Tibial nerve (tissue), 4 donors: ENCODE data around the gene FAM227B. TPM values are rescaled to one million over a fixed set of nuclear protein-coding genes. Genes with fewer than 3 reads are reported as not detected.

ENCODE experiments used
- DNase-seq, 2 donors: peaks; one replicate each; pipeline ENCODE4 v3.0.0-alpha.2; 2019; ENCODE audit warnings: low spot score in 2 of 2
- H3K27ac ChIP-seq, 4 donors: fragments of 200-600 bp; sonication (generic) in 3 of 4; one replicate each; pipeline ENCODE4 v1.5.1; 2017 to 2019; ENCODE audit warnings: mild to moderate bottlenecking in 1 of 4
- H3K27me3 ChIP-seq, 2 donors: fragments of 200-600 bp; sonication (generic) in 1 of 2; one replicate each; pipeline versions ENCODE4 v1.5.1 to v1.6.0; 2017 to 2019
- H3K36me3 ChIP-seq, 3 donors: fragments of 200-600 bp; sonication (generic); one replicate each; pipeline ENCODE4 v1.5.1; 2018 to 2019
- H3K4me1 ChIP-seq, 4 donors: fragments of 200-600 bp; sonication (generic) in 3 of 4; one replicate each; pipeline ENCODE4 v1.5.1; 2017 to 2019
- H3K4me3 ChIP-seq, 4 donors: fragments of 200-600 bp; sonication (generic) in 3 of 4; one replicate each; pipeline ENCODE4 v1.5.1; 2017 to 2019; ENCODE audit warnings: mild to moderate bottlenecking in 1 of 4, moderate library complexity in 1 of 4
- H3K9me3 ChIP-seq, 4 donors: fragments of 200-600 bp; sonication (generic) in 3 of 4; one replicate each; pipeline ENCODE4 v1.5.1; 2017 to 2019
- EP300 ChIP-seq, 2 donors: sonication (generic); formaldehyde crosslinking; IDR thresholded peaks; one replicate each; pipeline ENCODE4 v1.6.1; 2017; ENCODE audit warnings: antibody characterized with exemption in 2 of 2, mild to moderate bottlenecking in 1 of 2
- POLR2A ChIP-seq, 2 donors: fragments of 450-650 bp; IDR thresholded peaks; one replicate each; pipeline ENCODE4 v1.6.1; 2017; ENCODE audit warnings: antibody characterized with exemption in 2 of 2, mild to moderate bottlenecking in 2 of 2, moderate library complexity in 2 of 2
- WGBS, 2 donors: methylation state at CpG; one replicate each; pipeline ENCODE4 v1.1.5; 2018; 5-methylcytosine and 5-hydroxymethylcytosine counted together
- total RNA-seq, 4 donors: library from RNA; depleted of rRNA; stranded (reverse); fragments of >200 nt; gene quantifications; one replicate each; pipeline ENCODE4 v1.1.0, GENCODE V29; 2016
- TF ChIP-seq, protein P1 (sequence below), 5 experiments: fragments of 200-600 bp in 3 of 5; fragments of 450-650 bp in 2 of 5; sonication (generic) in 3 of 5; IDR thresholded peaks; one replicate each; pipeline ENCODE4 v1.5.1; 2016 to 2019; ENCODE audit warnings: antibody characterized with exemption in 5 of 5, mild to moderate bottlenecking in 3 of 5, moderate library complexity in 2 of 5

The FAM227B gene
- total RNA-seq, 4 donors from 2014 or later: 2.1 to 14.2 (median 7.7) TPM

DNA sequence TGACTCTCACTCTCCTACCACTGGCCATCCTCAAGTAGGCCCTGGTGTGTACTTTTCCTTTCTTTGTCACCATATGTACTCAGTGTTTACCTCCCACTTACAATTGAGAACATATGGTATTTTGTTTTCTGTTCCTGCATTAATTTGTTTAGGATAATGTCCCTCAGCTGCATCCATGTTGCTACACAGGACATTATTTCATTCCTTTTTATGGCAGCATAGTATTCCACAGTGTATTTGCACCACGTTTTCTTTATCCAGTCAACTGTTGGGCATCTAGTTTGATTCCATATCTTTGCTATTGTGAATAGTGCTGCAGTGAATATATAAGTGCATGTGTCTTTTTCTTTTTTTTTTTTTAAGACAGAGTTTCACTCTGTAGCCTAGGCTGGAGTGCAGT lies 324.4 kb downstream of the FAM227B start:
- WGBS, 2 donors: 97 to 100% methylated on average over 1 of the region's 1 CpG
- H3K36me3 ChIP-seq: peaks cover 0 to 60% (median 0%) of the 10 kb centered on the region in 3 donors

DNA sequence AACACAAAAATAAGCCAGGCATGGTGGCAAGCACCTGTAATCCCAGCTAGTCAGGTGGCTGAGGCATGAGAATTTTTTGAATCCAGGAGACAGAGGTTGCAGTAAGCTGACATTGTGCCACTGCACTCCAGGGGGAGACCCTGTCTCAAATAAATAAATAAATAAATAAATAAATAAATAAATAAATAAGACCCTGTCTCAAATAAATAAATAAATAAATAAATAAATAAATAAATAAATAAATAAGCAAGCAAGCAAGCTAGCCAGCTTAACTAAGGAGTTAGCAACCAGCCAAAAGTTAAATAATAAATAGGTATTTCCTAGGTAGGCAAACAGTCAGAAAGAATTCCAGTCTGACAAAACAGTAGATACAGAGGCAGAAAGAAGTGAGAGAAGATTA lies 326.7 kb downstream of the FAM227B start:
- Histone ChIP-seq H3K4me3 (no peak overlapping the region), H3K27ac (no peak overlapping the region), H3K27me3 (no peaks in the 10 kb centered on the region), H3K36me3 (peaks cover 0 to 46% (median 0%) of the 10 kb centered on the region in 3 donors), H3K9me3 (peaks cover 0 to 4% (median 0%) of the 10 kb centered on the region in 4 donors), H3K4me1 (peaks cover 0 to 2% (median 0%) of the 10 kb centered on the region in 4 donors)
- TF ChIP-seq POLR2A (IDR thresholded peaks at IDR 0.05) (no peak), EP300 (IDR thresholded peaks at IDR 0.05) (no peak)
- TF ChIP-seq, protein P1, sequence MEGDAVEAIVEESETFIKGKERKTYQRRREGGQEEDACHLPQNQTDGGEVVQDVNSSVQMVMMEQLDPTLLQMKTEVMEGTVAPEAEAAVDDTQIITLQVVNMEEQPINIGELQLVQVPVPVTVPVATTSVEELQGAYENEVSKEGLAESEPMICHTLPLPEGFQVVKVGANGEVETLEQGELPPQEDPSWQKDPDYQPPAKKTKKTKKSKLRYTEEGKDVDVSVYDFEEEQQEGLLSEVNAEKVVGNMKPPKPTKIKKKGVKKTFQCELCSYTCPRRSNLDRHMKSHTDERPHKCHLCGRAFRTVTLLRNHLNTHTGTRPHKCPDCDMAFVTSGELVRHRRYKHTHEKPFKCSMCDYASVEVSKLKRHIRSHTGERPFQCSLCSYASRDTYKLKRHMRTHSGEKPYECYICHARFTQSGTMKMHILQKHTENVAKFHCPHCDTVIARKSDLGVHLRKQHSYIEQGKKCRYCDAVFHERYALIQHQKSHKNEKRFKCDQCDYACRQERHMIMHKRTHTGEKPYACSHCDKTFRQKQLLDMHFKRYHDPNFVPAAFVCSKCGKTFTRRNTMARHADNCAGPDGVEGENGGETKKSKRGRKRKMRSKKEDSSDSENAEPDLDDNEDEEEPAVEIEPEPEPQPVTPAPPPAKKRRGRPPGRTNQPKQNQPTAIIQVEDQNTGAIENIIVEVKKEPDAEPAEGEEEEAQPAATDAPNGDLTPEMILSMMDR (IDR thresholded peaks at IDR 0.05): no peak
- DNase-seq: no peak

More for the DNA sequence above, 324.4 kb downstream of the FAM227B start:
- H3K27ac ChIP-seq: no peak overlapping the region
- H3K9me3 ChIP-seq: peaks cover 0 to 4% (median 0%) of the 10 kb centered on the region in 4 donors
- H3K4me3 ChIP-seq: no peak overlapping the region
- H3K27me3 ChIP-seq: no peaks in the 10 kb centered on the region
- no peak for TF ChIP-seq POLR2A (IDR thresholded peaks at IDR 0.05)
- no peak for TF ChIP-seq EP300 (IDR thresholded peaks at IDR 0.05)
- TF ChIP-seq, protein P1 (IDR thresholded peaks at IDR 0.05): no peak
- no peaks in the 10 kb centered on the region for H3K4me1 ChIP-seq
- no peak for DNase-seq

DNA sequence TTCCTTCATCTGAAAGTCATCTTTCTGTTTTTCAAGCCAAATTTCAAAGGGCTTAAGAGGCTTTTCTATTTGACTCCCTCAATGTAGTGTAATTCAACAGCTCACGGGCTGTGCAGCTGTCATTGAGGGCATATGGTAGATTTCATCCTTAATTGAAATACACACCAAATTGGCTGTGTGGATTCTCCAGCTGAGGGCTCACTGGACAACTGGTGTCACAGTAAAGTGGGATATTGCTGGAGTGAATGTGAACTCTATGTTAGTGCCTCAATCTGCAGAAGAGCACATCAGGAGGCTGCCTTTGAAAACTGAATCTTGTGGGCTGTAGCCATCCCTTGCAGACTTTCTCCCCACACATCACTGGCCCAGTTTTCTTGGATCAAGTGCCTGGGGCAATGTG lies 330.4 kb downstream of the FAM227B start:
- no peak for DNase-seq
- H3K27ac ChIP-seq: no peak overlapping the region
- 0 to 42% methylated on average over 1 of the region's 1 CpG for WGBS, 2 donors

DNA sequence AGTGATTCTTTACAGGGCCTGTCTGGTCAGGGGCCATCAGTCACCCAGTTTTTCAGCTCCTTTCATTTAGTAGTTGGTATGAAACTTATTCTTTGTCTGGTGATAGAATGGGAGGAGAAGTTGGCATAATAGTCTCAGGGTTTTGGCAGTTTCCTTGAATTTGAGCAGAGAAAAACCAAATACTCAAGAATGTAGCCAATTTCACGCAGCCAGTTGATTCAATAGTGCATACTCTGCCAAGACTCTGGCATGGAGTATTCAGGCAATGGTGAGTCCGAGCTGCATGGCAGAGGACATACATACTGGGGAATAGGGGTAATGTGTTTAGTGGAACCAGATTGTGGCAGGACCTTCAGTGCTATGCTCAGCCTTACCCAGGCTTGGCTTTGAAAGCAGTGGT lies 332.2 kb downstream of the FAM227B start:
- Histone ChIP-seq H3K4me1 (peaks cover 0 to 31% (median 10%) of the 10 kb centered on the region in 4 donors), H3K9me3 (no peaks in the 10 kb centered on the region), H3K4me3 (no peak overlapping the region), H3K27ac (peak overlapping the region in 3 of 4 donors; percentile 20 to 67 (median 63)), H3K27me3 (no peaks in the 10 kb centered on the region), H3K36me3 (peaks cover 0 to 29% (median 0%) of the 10 kb centered on the region in 3 donors)
- DNase-seq: no peak
- 47 to 57% methylated on average over 2 of the region's 2 CpGs for WGBS, 2 donors
- TF ChIP-seq EP300 (IDR thresholded peaks at IDR 0.05) (no peak), POLR2A (IDR thresholded peaks at IDR 0.05) (no peak)
- TF ChIP-seq, protein P1 (IDR thresholded peaks at IDR 0.05): no peak

More for the DNA sequence above, 330.4 kb downstream of the FAM227B start:
- Histone ChIP-seq H3K27me3 (no peaks in the 10 kb centered on the region), H3K9me3 (no peaks in the 10 kb centered on the region), H3K4me3 (no peak overlapping the region), H3K4me1 (peaks cover 0 to 31% (median 10%) of the 10 kb centered on the region in 4 donors), H3K36me3 (peaks cover 0 to 22% (median 0%) of the 10 kb centered on the region in 3 donors)
- TF ChIP-seq, protein P1 (IDR thresholded peaks at IDR 0.05): no peak
- TF ChIP-seq EP300 (IDR thresholded peaks at IDR 0.05): no peak
- no peak for TF ChIP-seq POLR2A (IDR thresholded peaks at IDR 0.05)

DNA sequence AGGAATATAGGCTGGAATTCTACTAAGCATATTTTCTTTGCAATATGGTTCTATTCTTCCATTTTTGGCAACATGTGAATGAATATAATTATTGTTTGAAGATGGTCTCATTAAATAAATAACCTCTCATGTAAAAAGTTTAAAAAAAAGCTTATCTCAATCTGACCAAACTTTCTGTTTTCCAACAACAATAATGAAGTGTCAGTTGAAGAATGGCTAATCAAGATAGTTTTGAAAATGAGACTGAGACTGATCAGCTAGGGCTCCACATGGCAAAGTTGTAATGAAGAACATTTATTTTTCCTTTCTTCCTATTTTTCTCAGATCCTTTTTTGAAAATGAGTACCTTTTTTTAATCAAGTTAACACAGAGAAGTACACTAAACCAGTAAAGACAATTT lies 333.1 kb downstream of the FAM227B start:
- Histone ChIP-seq H3K36me3 (peaks cover 0 to 29% (median 0%) of the 10 kb centered on the region in 3 donors), H3K9me3 (no peaks in the 10 kb centered on the region), H3K27ac (peak overlapping the region in 2 of 4 donors; percentile 63 to 67), H3K4me1 (peaks cover 0 to 31% (median 10%) of the 10 kb centered on the region in 4 donors), H3K27me3 (no peaks in the 10 kb centered on the region), H3K4me3 (no peak overlapping the region)
- DNase-seq: no peak
- TF ChIP-seq, protein P1 (IDR thresholded peaks at IDR 0.05): no peak
- TF ChIP-seq EP300 (IDR thresholded peaks at IDR 0.05): no peak
- no peak for TF ChIP-seq POLR2A (IDR thresholded peaks at IDR 0.05)
